Activated T-cell treated with anti-CD3 and anti-CD28 coated beads for 1 hour (primary cell): ENCODE measurements around the gene ERAP2.

ENCODE experiments used
- DNase-seq: peaks from one replicate; pipeline ENCODE4 v3.0.0-alpha.2; 2020; ENCODE audit warnings: low read depth

Gene ERAP2

GRCh38 chr5:96963267-96963666, 87.0 kb downstream of the ERAP2 start:
- DNase-seq, result no peak

- no peak for DNase-seq
These were observed 90.5 kb downstream of the ERAP2 start for GRCh38 chr5:96966801-96967200.

GRCh38 chr5:96967400-96967799, 91.1 kb downstream of the ERAP2 start:
- DNase-seq, result no peak

GRCh38 chr5:96968074-96968473, 91.8 kb downstream of the ERAP2 start:
- DNase-seq, result no peak

- no peak for DNase-seq
These were observed 92.3 kb downstream of the ERAP2 start for GRCh38 chr5:96968614-96969013.
